Activated B cell treated with CpG ODN at 0.5 μM for 24 hours (primary cell): ENCODE measurements around the gene ASCC1. TPM values are rescaled to one million over a fixed set of nuclear protein-coding genes. Genes with fewer than 3 reads are reported as not detected.

Experiments used
- ATAC-seq: fragments of 200-7000 bp; cut with Tn5 transposase; one replicate; pipeline ENCODE4 v1.10.0; 2021; ENCODE audit warnings: low read depth, mild to moderate bottlenecking, moderate library complexity
- CTCF ChIA-PET: fragments of 350-600 bp; sonication (Branson Sonifier 250); formaldehyde crosslinking; loops from one replicate; lab custom pipeline; 2021; ENCODE audit warnings: antibody characterized with exemption; lab: Charles Lee
- POLR2A ChIA-PET: fragments of 350-600 bp; sonication (Branson Sonifier 250); formaldehyde crosslinking; loops from one replicate; lab custom pipeline; 2021; ENCODE audit warnings: antibody characterized with exemption; lab: Charles Lee
- DNase-seq: peaks from one replicate; pipeline ENCODE4 v3.0.0; 2022
- H3K27ac Mint-ChIP-seq: one replicate; pipeline ENCODE4 v1.8.0; 2020; ENCODE audit warnings: mixed read lengths
- H3K27me3 Mint-ChIP-seq: one replicate; pipeline ENCODE4 v1.8.0; 2021; ENCODE audit warnings: mixed read lengths
- H3K36me3 Mint-ChIP-seq: one replicate; pipeline ENCODE4 v1.8.0; 2021; ENCODE audit warnings: low read depth, mixed read lengths
- H3K4me1 Mint-ChIP-seq: one replicate; pipeline ENCODE4 v1.8.0; 2021; ENCODE audit warnings: mixed read lengths
- H3K4me3 Mint-ChIP-seq: one replicate; pipeline ENCODE4 v1.8.0; 2020; ENCODE audit warnings: mild to moderate bottlenecking, mixed read lengths
- H3K9me3 Mint-ChIP-seq: one replicate; pipeline ENCODE4 v1.8.0; 2020; ENCODE audit warnings: mixed read lengths
- CTCF ChIP-seq: fragments of 200-600 bp; IDR thresholded peaks from one replicate; pipeline ENCODE4 v1.8.0; 2022; ENCODE audit warnings: antibody characterized with exemption, mild to moderate bottlenecking
- intact Hi-C: fragments of 100-400 bp; cut with micrococcal nuclease; formaldehyde crosslinking; loops from one replicate; pipeline ENCODE4 v1.15.1; 2024
- total RNA-seq: library from RNA; stranded (reverse); gene quantifications from 2 replicates; pipeline ENCODE4 v1.2.3, GENCODE V29; 2022

Gene ASCC1
- total RNA-seq, 1 donor from 2014 or later: 42.6 TPM

- Mint-ChIP-seq H3K36me3 (peaks cover 33% of the 10 kb centered on the region), H3K27me3 (no peaks in the 10 kb centered on the region), H3K4me3 (no peak overlapping the region), H3K4me1 (peaks cover 33% of the 10 kb centered on the region), H3K9me3 (no peaks in the 10 kb centered on the region), H3K27ac (no peak overlapping the region)
- DNase-seq (no peak), ATAC-seq (no peak)
- ChIA-PET CTCF (interaction anchor here (0.8 to 1.2 kb wide), 2 partner anchors 58 to 211 kb away, joined by 3 read pairs; no protein-coding TSS in a partner anchor), POLR2A (interaction anchor here (0.6 kb wide), 1 partner anchor 114 kb away, joined by 7 read pairs; no protein-coding TSS in a partner anchor)
- intact Hi-C loops: no loop called here
- TF ChIP-seq CTCF: no peak
These were observed 109.2 kb downstream of the ASCC1 start for GRCh38 chr10:72106896-72107295.

- H3K27ac Mint-ChIP-seq: no peak overlapping the region
- TF ChIP-seq CTCF: no peak
- no peaks in the 10 kb centered on the region for H3K9me3 Mint-ChIP-seq
- no peaks in the 10 kb centered on the region for H3K27me3 Mint-ChIP-seq
- peaks cover 38% of the 10 kb centered on the region for H3K36me3 Mint-ChIP-seq
- CTCF ChIA-PET: interaction anchor here (0.8 to 1.2 kb wide), 2 partner anchors 57 to 210 kb away, joined by 3 read pairs; no protein-coding TSS in a partner anchor
- DNase-seq (no peak), ATAC-seq (no peak)
- no peak overlapping the region for H3K4me3 Mint-ChIP-seq
- POLR2A ChIA-PET: interaction anchor here (0.6 kb wide), 1 partner anchor 114 kb away, joined by 7 read pairs; no protein-coding TSS in a partner anchor
- H3K4me1 Mint-ChIP-seq: peaks cover 33% of the 10 kb centered on the region
- intact Hi-C loops: no loop called here
These were observed 109.8 kb downstream of the ASCC1 start for GRCh38 chr10:72106154-72106849.

- no peak for TF ChIP-seq CTCF
- Mint-ChIP-seq H3K4me1 (peaks cover 33% of the 10 kb centered on the region), H3K36me3 (peaks cover 42% of the 10 kb centered on the region), H3K4me3 (no peak overlapping the region), H3K27me3 (no peaks in the 10 kb centered on the region), H3K9me3 (no peaks in the 10 kb centered on the region), H3K27ac (no peak overlapping the region)
- CTCF ChIA-PET: no interaction called here
- no peak for ATAC-seq
- intact Hi-C loops: no loop called here
- no peak for DNase-seq
- POLR2A ChIA-PET: no interaction called here
These were observed 110.4 kb downstream of the ASCC1 start for GRCh38 chr10:72105710-72106109.

- Mint-ChIP-seq H3K9me3 (no peaks in the 10 kb centered on the region), H3K27me3 (no peaks in the 10 kb centered on the region), H3K27ac (no peak overlapping the region), H3K36me3 (peaks cover 44% of the 10 kb centered on the region), H3K4me3 (no peak overlapping the region), H3K4me1 (peaks cover 32% of the 10 kb centered on the region)
- no peak for TF ChIP-seq CTCF
- no peak for ATAC-seq
- DNase-seq: no peak
- intact Hi-C loops: no loop called here
- POLR2A ChIA-PET: interaction anchor here (0.6 kb wide), 1 partner anchor 946 kb away, joined by 4 read pairs; no protein-coding TSS in a partner anchor
- CTCF ChIA-PET: no interaction called here
These were observed 111.0 kb downstream of the ASCC1 start for GRCh38 chr10:72105098-72105475.

- H3K36me3 Mint-ChIP-seq: peaks cover 45% of the 10 kb centered on the region
- TF ChIP-seq CTCF: no peak
- no peaks in the 10 kb centered on the region for H3K27me3 Mint-ChIP-seq
- CTCF ChIA-PET: no interaction called here
- DNase-seq (no peak), ATAC-seq (no peak)
- intact Hi-C loops: no loop called here
- H3K4me1 Mint-ChIP-seq: peaks cover 27% of the 10 kb centered on the region
- H3K27ac Mint-ChIP-seq: no peak overlapping the region
- POLR2A ChIA-PET: interaction anchor here (0.6 kb wide), 1 partner anchor 946 kb away, joined by 4 read pairs; no protein-coding TSS in a partner anchor
- no peaks in the 10 kb centered on the region for H3K9me3 Mint-ChIP-seq
- no peak overlapping the region for H3K4me3 Mint-ChIP-seq
These were observed 111.5 kb downstream of the ASCC1 start for GRCh38 chr10:72104472-72105097.
